Tibial nerve (tissue), 4 donors: ENCODE results near the gene C16orf74. TPM values are rescaled to one million over a fixed set of nuclear protein-coding genes. Genes with fewer than 3 reads are reported as not detected.

Source experiments
- DNase-seq, 2 donors: peaks; one replicate each; pipeline ENCODE4 v3.0.0-alpha.2; 2019; ENCODE audit warnings: low spot score in 2 of 2
- H3K27ac ChIP-seq, 4 donors: fragments of 200-600 bp; sonication (generic) in 3 of 4; one replicate each; pipeline ENCODE4 v1.5.1; 2017 to 2019; ENCODE audit warnings: mild to moderate bottlenecking in 1 of 4
- H3K27me3 ChIP-seq, 2 donors: fragments of 200-600 bp; sonication (generic) in 1 of 2; one replicate each; pipeline versions ENCODE4 v1.5.1 to v1.6.0; 2017 to 2019
- H3K36me3 ChIP-seq, 3 donors: fragments of 200-600 bp; sonication (generic); one replicate each; pipeline ENCODE4 v1.5.1; 2018 to 2019
- H3K4me1 ChIP-seq, 4 donors: fragments of 200-600 bp; sonication (generic) in 3 of 4; one replicate each; pipeline ENCODE4 v1.5.1; 2017 to 2019
- H3K4me3 ChIP-seq, 4 donors: fragments of 200-600 bp; sonication (generic) in 3 of 4; one replicate each; pipeline ENCODE4 v1.5.1; 2017 to 2019; ENCODE audit warnings: mild to moderate bottlenecking in 1 of 4, moderate library complexity in 1 of 4
- H3K9me3 ChIP-seq, 4 donors: fragments of 200-600 bp; sonication (generic) in 3 of 4; one replicate each; pipeline ENCODE4 v1.5.1; 2017 to 2019
- CTCF ChIP-seq, 5 experiments: fragments of 200-600 bp in 3 of 5; fragments of 450-650 bp in 2 of 5; sonication (generic) in 3 of 5; IDR thresholded peaks; one replicate each; pipeline ENCODE4 v1.5.1; 2016 to 2019; ENCODE audit warnings: antibody characterized with exemption in 5 of 5, mild to moderate bottlenecking in 3 of 5, moderate library complexity in 2 of 5
- EP300 ChIP-seq, 2 donors: sonication (generic); formaldehyde crosslinking; IDR thresholded peaks; one replicate each; pipeline ENCODE4 v1.6.1; 2017; ENCODE audit warnings: antibody characterized with exemption in 2 of 2, mild to moderate bottlenecking in 1 of 2
- POLR2A ChIP-seq, 2 donors: fragments of 450-650 bp; IDR thresholded peaks; one replicate each; pipeline ENCODE4 v1.6.1; 2017; ENCODE audit warnings: antibody characterized with exemption in 2 of 2, mild to moderate bottlenecking in 2 of 2, moderate library complexity in 2 of 2
- WGBS, 2 donors: methylation state at CpG; one replicate each; pipeline ENCODE4 v1.1.5; 2018; 5-methylcytosine and 5-hydroxymethylcytosine counted together
- total RNA-seq, 4 donors: library from RNA; depleted of rRNA; stranded (reverse); fragments of >200 nt; gene quantifications; one replicate each; pipeline ENCODE4 v1.1.0, GENCODE V29; 2016

Gene C16orf74
- total RNA-seq, 4 donors from 2014 or later = 1.5 to 2.5 TPM; not detected in 2

- Histone ChIP-seq H3K36me3 (no peaks in the 10 kb centered on the region), H3K4me3 (no peak overlapping the region), H3K4me1 (peaks cover 0 to 32% (median 11%) of the 10 kb centered on the region in 4 donors), H3K27ac (peak overlapping the region in 1 of 4 donors; percentile 33), H3K27me3 (peaks cover 0 to 2% of the 10 kb centered on the region in 2 donors), H3K9me3 (peaks cover 0 to 2% (median 0%) of the 10 kb centered on the region in 4 donors)
- peak; percentile 24 to 74 for DNase-seq
- TF ChIP-seq POLR2A (IDR thresholded peaks at IDR 0.05) (no peak), CTCF (IDR thresholded peaks at IDR 0.05) (peak; percentile 52 to 85 (median 71)), EP300 (IDR thresholded peaks at IDR 0.05) (no peak)
- 23 to 38% methylated on average over 19 to 20 of the region's 21 CpGs for WGBS, 2 donors
Measured at GRCh38 chr16:85717393-85718152, 33.3 kb downstream of the C16orf74 start.

DNA sequence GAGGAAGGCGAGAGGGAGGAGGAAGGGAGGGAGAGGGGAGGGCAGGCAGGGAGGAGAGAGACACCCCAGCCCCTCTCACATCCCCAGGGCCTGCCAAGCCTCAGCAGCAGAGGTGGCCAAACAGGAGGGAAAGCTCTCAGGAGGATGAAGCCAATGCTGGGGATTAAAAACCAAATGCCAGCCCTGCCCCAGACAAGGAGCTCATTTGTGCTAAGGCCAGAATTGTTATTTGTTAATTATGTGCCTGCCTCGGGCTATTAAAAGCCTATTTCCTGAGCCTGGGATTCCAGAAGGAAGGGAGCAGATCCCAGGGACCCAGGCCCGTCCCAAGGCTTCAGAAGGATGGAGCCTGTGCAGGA is 34.2 kb downstream of the C16orf74 start:
- Histone ChIP-seq H3K4me1 (peaks cover 0 to 32% (median 11%) of the 10 kb centered on the region in 4 donors), H3K4me3 (no peak overlapping the region), H3K27me3 (peaks cover 0 to 2% of the 10 kb centered on the region in 2 donors), H3K9me3 (peaks cover 0 to 11% (median 0%) of the 10 kb centered on the region in 4 donors), H3K36me3 (peaks cover 0 to 5% (median 0%) of the 10 kb centered on the region in 3 donors), H3K27ac (peak overlapping the region in 1 of 4 donors; percentile 33)
- TF ChIP-seq EP300 (IDR thresholded peaks at IDR 0.05) (no peak), POLR2A (IDR thresholded peaks at IDR 0.05) (no peak), CTCF (IDR thresholded peaks at IDR 0.05) (no peak)
- DNase-seq = no peak
- WGBS, 2 donors = 8 to 39% methylated on average over 2 to 3 of the region's 3 CpGs

DNA sequence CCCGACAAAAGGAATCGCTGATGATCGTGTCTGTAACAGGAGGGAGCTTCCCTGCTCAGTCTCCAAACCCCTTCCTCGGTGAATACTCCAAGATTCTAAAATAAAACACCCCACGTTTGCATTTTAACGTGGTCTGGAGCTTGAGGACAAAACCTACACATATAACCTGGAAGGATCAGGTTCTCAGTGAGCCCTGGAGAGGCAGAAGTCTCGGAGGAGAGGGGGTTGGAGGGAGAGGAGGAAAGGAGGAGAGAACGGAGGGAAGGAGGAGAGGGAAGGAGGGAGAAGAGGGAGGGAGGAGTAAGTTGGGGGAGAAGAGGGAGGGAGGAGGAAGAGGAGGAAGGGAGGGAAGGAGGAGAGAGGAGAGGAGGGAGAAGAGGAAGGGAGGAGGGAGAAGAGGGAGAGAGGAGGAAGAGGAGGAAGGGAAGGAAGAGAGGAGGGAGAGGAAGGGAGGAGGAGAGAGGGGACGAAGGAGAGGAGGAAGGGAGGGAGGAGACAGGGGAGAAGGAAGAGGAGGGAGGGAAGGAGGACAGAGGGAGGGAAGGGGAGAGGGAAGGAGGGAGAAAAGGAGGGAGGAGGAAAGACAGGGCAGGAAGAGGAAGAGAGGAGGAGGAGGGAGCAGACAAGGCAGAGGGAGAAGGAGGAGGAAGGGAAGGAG is 34.7 kb downstream of the C16orf74 start:
- Histone ChIP-seq H3K4me1 (peaks cover 0 to 32% (median 11%) of the 10 kb centered on the region in 4 donors), H3K27me3 (peaks cover 0 to 2% of the 10 kb centered on the region in 2 donors), H3K27ac (peak overlapping the region in 1 of 4 donors; percentile 33), H3K9me3 (peaks cover 0 to 12% (median 0%) of the 10 kb centered on the region in 4 donors), H3K36me3 (peaks cover 0 to 5% (median 0%) of the 10 kb centered on the region in 3 donors), H3K4me3 (no peak overlapping the region)
- DNase-seq = no peak
- no peak for TF ChIP-seq POLR2A (IDR thresholded peaks at IDR 0.05)
- TF ChIP-seq EP300 (IDR thresholded peaks at IDR 0.05) = no peak
- 23 to 30% methylated on average over 9 of the region's 9 CpGs for WGBS, 2 donors

- TF ChIP-seq EP300 (IDR thresholded peaks at IDR 0.05) (no peak), POLR2A (IDR thresholded peaks at IDR 0.05) (no peak), CTCF (IDR thresholded peaks at IDR 0.05) (no peak)
- Histone ChIP-seq H3K4me3 (no peak overlapping the region), H3K9me3 (peaks cover 0 to 12% (median 0%) of the 10 kb centered on the region in 4 donors), H3K27ac (no peak overlapping the region), H3K27me3 (peaks cover 0 to 2% of the 10 kb centered on the region in 2 donors), H3K36me3 (peaks cover 0 to 5% (median 0%) of the 10 kb centered on the region in 3 donors), H3K4me1 (peaks cover 0 to 32% (median 11%) of the 10 kb centered on the region in 4 donors)
- no peak for DNase-seq
- 47 to 48% methylated on average over 21 to 22 of the region's 22 CpGs for WGBS, 2 donors
Measured at GRCh38 chr16:85715169-85716021, 35.5 kb downstream of the C16orf74 start.

DNA sequence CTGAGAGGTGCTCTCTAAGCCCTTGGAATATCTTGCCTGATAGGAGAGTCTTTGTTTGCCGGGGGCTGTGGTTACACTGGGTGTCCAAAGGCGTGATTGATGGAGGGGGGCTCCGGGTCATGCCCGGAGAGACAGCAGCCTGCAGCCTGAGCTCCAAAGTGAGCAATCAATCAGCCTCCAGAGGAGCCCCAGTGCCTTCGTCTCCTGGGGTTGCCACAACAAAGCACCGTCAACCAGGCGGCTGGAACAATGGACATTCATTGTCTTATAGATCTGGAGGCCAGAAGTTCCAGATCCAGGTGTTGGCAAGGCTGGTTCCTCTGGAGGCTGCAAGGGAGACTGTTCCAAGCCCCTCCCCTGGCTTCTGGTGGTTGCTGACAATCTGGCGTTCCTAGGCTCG is 38.1 kb downstream of the C16orf74 start:
- Histone ChIP-seq H3K4me1 (peaks cover 0 to 27% (median 8%) of the 10 kb centered on the region in 4 donors), H3K36me3 (peaks cover 0 to 5% (median 0%) of the 10 kb centered on the region in 3 donors), H3K27me3 (peaks cover 0 to 2% of the 10 kb centered on the region in 2 donors), H3K9me3 (peaks cover 0 to 12% (median 0%) of the 10 kb centered on the region in 4 donors), H3K4me3 (no peak overlapping the region), H3K27ac (no peak overlapping the region)
- DNase-seq = no peak
- no peak for TF ChIP-seq CTCF (IDR thresholded peaks at IDR 0.05)
- TF ChIP-seq EP300 (IDR thresholded peaks at IDR 0.05) = no peak
- TF ChIP-seq POLR2A (IDR thresholded peaks at IDR 0.05) = no peak
- WGBS, 2 donors = 48 to 58% methylated on average over 9 of the region's 9 CpGs
